ENCODE results near the gene AKAP6.

The AKAP6 gene

GRCh38 chr14:32342847-32343194 lies 13.7 kb downstream of the AKAP6 start:
- no peak for FAIRE-seq
- TF ChIP-seq CTCF (IDR thresholded peaks at IDR 0.05; ENCODE audit: insufficient read depth, missing control alignments), result no peak
- DNase-seq (ENCODE audit: insufficient read length, low spot score), result no peak

GRCh38 chr14:32343926-32344430 lies 14.9 kb downstream of the AKAP6 start:
- FAIRE-seq (peak; percentile 32), DNase-seq (ENCODE audit: insufficient read length, low spot score) (no peak)
- TF ChIP-seq CTCF (IDR thresholded peaks at IDR 0.05; ENCODE audit: insufficient read depth, missing control alignments), result no peak

GRCh38 chr14:32345311-32345791 lies 16.3 kb downstream of the AKAP6 start:
- FAIRE-seq (peak; percentile 44), DNase-seq (ENCODE audit: insufficient read length, low spot score) (no peak)
- no peak for TF ChIP-seq CTCF (IDR thresholded peaks at IDR 0.05; ENCODE audit: insufficient read depth, missing control alignments)

GRCh38 chr14:32349322-32349721 lies 20.2 kb downstream of the AKAP6 start:
- FAIRE-seq (no peak), DNase-seq (ENCODE audit: insufficient read length, low spot score) (no peak)
- no peak for TF ChIP-seq CTCF (IDR thresholded peaks at IDR 0.05; ENCODE audit: insufficient read depth, missing control alignments)

- FAIRE-seq (no peak), DNase-seq (ENCODE audit: insufficient read length, low spot score) (no peak)
- TF ChIP-seq CTCF (IDR thresholded peaks at IDR 0.05; ENCODE audit: insufficient read depth, missing control alignments), result no peak
These were observed 20.9 kb downstream of the AKAP6 start for GRCh38 chr14:32350020-32350419.

GRCh38 chr14:32352631-32353030 lies 23.5 kb downstream of the AKAP6 start:
- no peak for TF ChIP-seq CTCF (IDR thresholded peaks at IDR 0.05; ENCODE audit: insufficient read depth, missing control alignments)
- FAIRE-seq (peak; percentile 6), DNase-seq (ENCODE audit: insufficient read length, low spot score) (no peak)

GRCh38 chr14:32354716-32355115 lies 25.6 kb downstream of the AKAP6 start:
- FAIRE-seq (no peak), DNase-seq (ENCODE audit: insufficient read length, low spot score) (no peak)
- TF ChIP-seq CTCF (IDR thresholded peaks at IDR 0.05; ENCODE audit: insufficient read depth, missing control alignments), result no peak

All from D721Med (cell line).